GM12878 (cell line): ENCODE results near the gene ZNF208. TPM values are rescaled to one million over a fixed set of nuclear protein-coding genes. Genes with fewer than 3 reads are reported as not detected.

Experiments used
- ATAC-seq: fragments of 200-7000 bp; cut with Tn5 transposase; 3 replicates; pipeline ENCODE4 v1.9.1; 2020; ENCODE audit warnings: mild to moderate bottlenecking, moderate library complexity
- BruUV-seq: library from RNA; stranded (reverse); fragments of 400-500 nt; replicated peaks from 2 replicates; lab custom pipeline; 2021; lab: Mats Ljungman, UMichigan
- CTCF ChIA-PET: fragments of 300-600 bp; sonication (Branson Sonifier 250); formaldehyde crosslinking; extraction: SDS; loops from one replicate; lab custom pipeline; 2021; ENCODE audit warnings: inconsistent platforms; lab: Yijun Ruan, JAX
- POLR2A ChIA-PET: fragments of 350-600 bp; formaldehyde crosslinking; extraction: SDS; loops from one replicate; lab custom pipeline; 2021; ENCODE audit warnings: inconsistent platforms; lab: Charles Lee
- RAD21 ChIA-PET: fragments of 300-600 bp; sonication (Branson Sonifier 250); formaldehyde crosslinking; loops from one replicate; lab custom pipeline; 2023; ENCODE audit warnings: antibody characterized with exemption; ENCODE audit not compliant: unreplicated experiment; lab: Charles Lee
- SMC1A ChIA-PET: fragments of 300-600 bp; sonication (Branson Sonifier 250); formaldehyde crosslinking; loops from one replicate; lab custom pipeline; 2023; ENCODE audit not compliant: unreplicated experiment, uncharacterized antibody; lab: Charles Lee
- DNase-seq: peaks from one replicate; pipeline ENCODE4 v3.0.0-alpha.2; 2011; ENCODE audit warnings: low read depth, low spot score
- FAIRE-seq: peaks from 3 replicates; lab custom pipeline; 2011; peaks lifted over from hg19 to GRCh38; lab: Jason Lieb, UNC
- H2AFZ ChIP-seq: 2 replicates; pipeline ENCODE4 v1.6.0; 2011; ENCODE audit warnings: low read depth, low read length, control low read depth; ENCODE audit not compliant: control insufficient read depth
- H3K27ac ChIP-seq: 2 replicates; pipeline ENCODE4 v1.5.1; 2011; ENCODE audit warnings: control low read depth; ENCODE audit not compliant: control insufficient read depth, insufficient read depth
- H3K27me3 ChIP-seq, 2 experiments: replicated peaks in 1 of 2; 2 replicates each; pipeline versions ENCODE4 v1.6.0 to v1.6.1; 2011; ENCODE audit warnings: low read length in 1 of 2; ENCODE audit not compliant: control insufficient read depth in 2 of 2, insufficient read depth in 2 of 2
- H3K36me3 ChIP-seq, 2 experiments: 2 replicates each; pipeline ENCODE4 v1.5.1; 2011; ENCODE audit warnings: low read length in 1 of 2; ENCODE audit not compliant: control insufficient read depth in 2 of 2, insufficient read depth in 2 of 2
- H3K4me1 ChIP-seq: 2 replicates; pipeline ENCODE4 v1.6.1; 2011; ENCODE audit warnings: mild to moderate bottlenecking, low read length, moderate library complexity, mixed read lengths; ENCODE audit not compliant: control insufficient read depth, insufficient read depth
- H3K4me2 ChIP-seq: 2 replicates; pipeline ENCODE4 v1.6.0; 2011; ENCODE audit warnings: control low read depth; ENCODE audit not compliant: control insufficient read depth, insufficient read depth
- H3K4me3 ChIP-seq: fragments of 200-600 bp; sonication (generic); 2 replicates; pipeline ENCODE4 v1.5.1; 2016
- H3K79me2 ChIP-seq: 2 replicates; pipeline ENCODE4 v1.6.0; 2011; ENCODE audit warnings: low read length; ENCODE audit not compliant: control insufficient read depth, insufficient read depth
- H3K9ac ChIP-seq: 2 replicates; pipeline ENCODE4 v1.8.0; 2011; ENCODE audit warnings: low read length, control low read depth, mixed read lengths; ENCODE audit not compliant: control insufficient read depth, insufficient read depth
- H3K9me3 ChIP-seq: replicated peaks from 3 replicates; pipeline ENCODE4 v1.5.1; 2011; ENCODE audit warnings: mild to moderate bottlenecking, low read length; ENCODE audit not compliant: control insufficient read depth, insufficient read depth
- H4K20me1 ChIP-seq: 2 replicates; pipeline ENCODE4 v1.6.0; 2011; ENCODE audit not compliant: control insufficient read depth, insufficient read depth
- BHLHE40 ChIP-seq, 2 experiments: fragments of 450-650 bp in 1 of 2; IDR thresholded peaks; 2 replicates each; pipeline ENCODE4 v1.6.1; 2011 to 2017; ENCODE audit warnings: low read depth in 2 of 2, borderline replicate concordance in 1 of 2, improper control_type of control experiment in 1 of 2, low read length in 1 of 2, mild to moderate bottlenecking in 1 of 2
- CEBPB ChIP-seq, 2 experiments: fragments of 150-350 bp in 1 of 2; IDR thresholded peaks; 2 replicates each; pipeline ENCODE4 v1.6.1; 2012 to 2014; ENCODE audit warnings: low read depth in 2 of 2, low read length in 2 of 2, borderline replicate concordance in 1 of 2, inconsistent platforms in 1 of 2
- IKZF1 ChIP-seq: fragments of 450-650 bp; conservative IDR thresholded peaks from 2 replicates; pipeline ENCODE4 v1.6.1; 2017; ENCODE audit warnings: antibody characterized with exemption, mild to moderate bottlenecking
- LARP7 ChIP-seq: fragments of 450-650 bp; IDR thresholded peaks from 2 replicates; pipeline ENCODE4 v1.6.1; 2017; ENCODE audit warnings: mild to moderate bottlenecking
- MTA3 ChIP-seq: IDR thresholded peaks from 2 replicates; pipeline ENCODE4 v1.6.1; 2012; ENCODE audit warnings: low read length, inconsistent platforms, borderline replicate concordance
- NFIC ChIP-seq: IDR thresholded peaks from 2 replicates; pipeline ENCODE4 v1.6.1; 2012; ENCODE audit warnings: low read depth, mild to moderate bottlenecking, inconsistent platforms, low read length, moderate library complexity
- NFXL1 ChIP-seq: fragments of 450-650 bp; IDR thresholded peaks from 2 replicates; pipeline ENCODE4 v1.6.1; 2017; ENCODE audit warnings: antibody characterized with exemption, mild to moderate bottlenecking, borderline replicate concordance
- PAX5 ChIP-seq: IDR thresholded peaks from 2 replicates; pipeline ENCODE4 v1.6.1; 2011; ENCODE audit warnings: low read depth, low read length, borderline replicate concordance
- PKNOX1 ChIP-seq: fragments of 450-650 bp; IDR thresholded peaks from 2 replicates; pipeline ENCODE4 v1.6.1; 2016; ENCODE audit warnings: mild to moderate bottlenecking
- RAD21 ChIP-seq: IDR thresholded peaks from 2 replicates; pipeline ENCODE4 v1.6.1; 2011; ENCODE audit warnings: mild to moderate bottlenecking, low read depth, low read length, moderate library complexity; ENCODE audit not compliant: insufficient read depth
- RELA ChIP-seq: fragments of 450-650 bp; IDR thresholded peaks from 2 replicates; pipeline ENCODE4 v1.8.0; 2014; ENCODE audit warnings: borderline replicate concordance; ENCODE audit not compliant: partially characterized antibody
- SMAD5 ChIP-seq: IDR thresholded peaks from 2 replicates; pipeline ENCODE4 v1.6.1; 2016; ENCODE audit warnings: antibody characterized with exemption, low read depth
- STAT3 ChIP-seq: IDR thresholded peaks from 2 replicates; pipeline ENCODE4 v1.6.1; 2011; ENCODE audit warnings: low read depth, low read length, improper control_type of control experiment
- ZNF384 ChIP-seq: IDR thresholded peaks from 2 replicates; pipeline ENCODE4 v1.6.1; 2012; ENCODE audit warnings: low read depth, mild to moderate bottlenecking, low read length, improper control_type of control experiment, borderline replicate concordance
- ZNF687 ChIP-seq: fragments of 450-650 bp; IDR thresholded peaks from 2 replicates; pipeline ENCODE4 v1.6.1; 2017; ENCODE audit warnings: mild to moderate bottlenecking, moderate library complexity
- WGBS: methylation state at CpG from one replicate; pipeline ENCODE4 v1.1.6; 2016; ENCODE audit warnings: low lambda C conversion rate; ENCODE audit not compliant: insufficient replicate concordance, insufficient coverage; ENCODE audit errors: missing lambda C conversion rate; 5-methylcytosine and 5-hydroxymethylcytosine counted together
- in situ Hi-C: fragments of 300-500 bp; cut with MboI; formaldehyde crosslinking; loops from 9 replicates; pipeline ENCODE4 v1.14.3; 2018; ENCODE audit warnings: mixed read lengths
- intact Hi-C: fragments of 100-400 bp; cut with micrococcal nuclease; formaldehyde crosslinking; loops from one replicate; pipeline ENCODE4 v1.14.2; 2022; ENCODE audit not compliant: unreplicated experiment
- polyA plus RNA-seq, 11 experiments: library from polyadenylated mRNA; depleted of rRNA in 4 of 11; unstranded in 6 of 11; stranded (reverse) in 5 of 11; fragments of >200 nt; fragmentation: Nextera tagmentation in 4 of 11; fragmentation: Illumina TruSeq in 1 of 11; extraction: Ambion mirVana in 4 of 11; extraction: Trizol in 1 of 11; gene quantifications; 1 replicate in 1 of 11; 2 replicates in 10 of 11; pipeline versions ENCODE4 v1.2.1 to v1.2.3, GENCODE V29; 2011 to 2016; ENCODE audit warnings: inconsistent platforms in 2 of 11, missing spikeins in 2 of 11, low read depth in 1 of 11
- total RNA-seq, 4 experiments: library from RNA; depleted of rRNA in 3 of 4; stranded (reverse); fragments of >200 nt in 3 of 4; fragmentation: Illumina TruSeq in 1 of 4; extraction: Trizol in 1 of 4; gene quantifications; 2 replicates each; pipeline versions ENCODE4 v1.2.1 to v1.2.3, GENCODE V29; 2013 to 2021

The ZNF208 gene
- total and polyA plus RNA-seq, 10 of the 15 experiments (the other 5 are each of a cell fraction or from before 2014, with no cell fraction given), result 0.10 TPM; not detected in 9

- H3K4me1 ChIP-seq, result no peaks in the 10 kb centered on the region
- H3K9me3 ChIP-seq, result no peaks in the 10 kb centered on the region; the same call in 2 of the 3 replicates
- H3K4me3 ChIP-seq, result no peak overlapping the region
- no peak for FAIRE-seq
- no peaks in the 10 kb centered on the region for H3K36me3 ChIP-seq
- no peak for DNase-seq
- intact Hi-C loops, result no loop called here
- H4K20me1 ChIP-seq, result no peaks in the 10 kb centered on the region
- in situ Hi-C loops, result no loop called here
- no peak overlapping the region for H3K9ac ChIP-seq
- no TSS peak for BruUV-seq
- ATAC-seq, result no peak
- ChIA-PET CTCF (no interaction called here), SMC1A (no interaction called here), POLR2A (no interaction called here), RAD21 (no interaction called here)
- H3K79me2 ChIP-seq, result no peaks in the 10 kb centered on the region
- H3K27me3 ChIP-seq, result no peaks in the 10 kb centered on the region
- WGBS, result 80% methylated on average over 2 of the region's 2 CpGs
- no peak overlapping the region for H3K27ac ChIP-seq
- TF ChIP-seq SMAD5 (no peak), RAD21 (no peak), PAX5 (no peak), NFIC (no peak), STAT3 (no peak)
- no peak overlapping the region for H2AFZ ChIP-seq
- H3K4me2 ChIP-seq, result no peak overlapping the region
Measured at GRCh38 chr19:21912654-21913053, 98.1 kb downstream of the ZNF208 start.

GRCh38 chr19:21910318-21910717, 100.4 kb downstream of the ZNF208 start:
- RAD21 ChIA-PET, result no interaction called here
- SMC1A ChIA-PET, result no interaction called here
- H3K79me2 ChIP-seq, result no peaks in the 10 kb centered on the region
- TF ChIP-seq IKZF1 (no peak), ZNF687 (no peak), BHLHE40 (IDR thresholded peaks at IDR 0.05; ENCODE audit: borderline replicate concordance in 1 of 2, low read depth in 2 of 2, low read length in 1 of 2) (no peak), CEBPB (IDR thresholded peaks at IDR 0.05; ENCODE audit: borderline replicate concordance in 1 of 2, low read depth in 2 of 2, low read length in 2 of 2) (no peak), NFXL1 (no peak), RELA (no peak), LARP7 (no peak), MTA3 (no peak), ZNF384 (no peak), PKNOX1 (no peak)

More at GRCh38 chr19:21910318-21910717, 100.4 kb downstream of the ZNF208 start:
- 11% methylated on average over 2 of the region's 2 CpGs for WGBS
- FAIRE-seq (no peak), DNase-seq (no peak), ATAC-seq (no peak)
- no peaks in the 10 kb centered on the region; the same call in 2 of the 3 replicates for H3K9me3 ChIP-seq
- no peak overlapping the region for H3K27ac ChIP-seq
- H2AFZ ChIP-seq, result no peak overlapping the region
- ChIA-PET POLR2A (no interaction called here), CTCF (no interaction called here)
- no peak overlapping the region for H3K4me3 ChIP-seq
- in situ Hi-C loops, result no loop called here
- H3K4me1 ChIP-seq, result no peaks in the 10 kb centered on the region
- H3K36me3 ChIP-seq, result no peaks in the 10 kb centered on the region
- no peak overlapping the region for H3K9ac ChIP-seq
- BruUV-seq, result no TSS peak
- no peaks in the 10 kb centered on the region for H4K20me1 ChIP-seq
- H3K27me3 ChIP-seq, result no peaks in the 10 kb centered on the region
- intact Hi-C loops, result no loop called here
- H3K4me2 ChIP-seq, result no peak overlapping the region
